Measurements from ENCODE around the gene CACNA1I.

Gene CACNA1I

DNA sequence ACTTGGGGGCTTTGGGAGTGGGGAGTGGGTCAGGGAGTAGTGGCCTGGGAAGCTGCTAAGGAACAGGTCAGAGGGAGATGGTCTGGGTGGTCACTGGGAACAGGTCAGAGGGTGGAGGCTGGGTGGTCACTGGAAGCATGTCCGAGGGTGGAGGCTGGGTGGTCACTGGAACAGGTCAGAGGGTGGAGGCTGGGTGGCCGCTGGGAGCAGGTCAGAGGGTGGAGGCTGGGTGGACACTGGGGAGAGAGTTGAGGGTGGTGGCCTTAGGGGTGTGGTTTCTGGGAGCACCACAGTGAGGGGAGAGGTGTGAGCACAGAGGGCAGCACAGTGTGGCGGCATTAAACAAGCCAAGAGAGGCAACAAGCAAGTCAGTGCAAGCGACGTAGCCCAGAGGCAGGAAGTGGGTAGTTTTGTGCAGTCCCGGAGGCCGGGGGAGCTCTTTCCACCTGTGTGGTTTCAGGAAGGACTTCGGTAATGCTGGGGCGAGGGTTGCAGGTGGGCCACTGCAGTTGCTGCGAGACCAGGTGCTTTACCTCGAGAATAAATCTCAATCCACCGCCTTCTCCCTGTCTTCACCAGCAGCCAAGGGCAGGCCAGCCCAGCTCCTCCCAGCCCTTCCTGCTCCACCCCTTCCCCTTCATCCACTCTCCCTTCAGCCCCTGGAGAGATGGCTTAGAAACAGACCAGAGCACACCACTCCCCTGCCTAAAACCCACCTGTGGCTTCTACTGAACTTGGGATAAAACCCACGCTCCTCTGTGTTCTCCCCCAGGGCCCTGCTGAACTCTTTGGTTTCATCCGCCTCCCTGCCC lies 3.2 kb upstream of the CACNA1I start:
- Histone ChIP-seq H3K4me3 (ENCODE audit: control insufficient read depth in 1 of 7, extremely low read depth in 1 of 7, insufficient read depth in 4 of 7, low read depth in 2 of 7, low read length in 6 of 7) (peak overlapping the region in 2 of 7 experiments; percentile 37 to 41), H3K4me1 (ENCODE audit: control extremely low read depth in 1 of 4, control insufficient read depth in 4 of 4, insufficient read depth in 4 of 4, low read length in 3 of 4) (peaks cover 0 to 9% (median 7%) of the 10 kb centered on the region in 4 experiments), H3K27me3 (replicated peaks in 2 of 5; ENCODE audit: control insufficient read depth in 4 of 5, insufficient read depth in 5 of 5, low read length in 4 of 5) (peaks cover 0 to 11% (median 8%) of the 10 kb centered on the region in 5 experiments), H3K27ac (ENCODE audit: insufficient read depth in 1 of 2, low read depth in 1 of 2, low read length in 2 of 2, poor library complexity in 1 of 2, severe bottlenecking in 2 of 2) (no peak overlapping the region), H3K9me3 (ENCODE audit: control extremely low read depth in 1 of 5, control insufficient read depth in 4 of 5, insufficient read depth in 2 of 5, low read depth in 1 of 5, low read length in 4 of 5) (peaks cover 0 to 3% (median 0%) of the 10 kb centered on the region in 5 experiments), H3K36me3 (ENCODE audit: control insufficient read depth in 4 of 4, insufficient read depth in 4 of 4, low read length in 3 of 4) (no peaks in the 10 kb centered on the region)
- WGBS (ENCODE audit: insufficient coverage) = 39% methylated on average over 10 of the region's 14 CpGs
- peak in 2 of 3 donors; percentile 24 to 28 for DNase-seq
- ChIA-PET CTCF (interaction anchor here (1.1 kb wide), 1 partner anchor 366 kb away, joined by 3 read pairs; no protein-coding TSS in a partner anchor), POLR2A (no interaction called here)

DNA sequence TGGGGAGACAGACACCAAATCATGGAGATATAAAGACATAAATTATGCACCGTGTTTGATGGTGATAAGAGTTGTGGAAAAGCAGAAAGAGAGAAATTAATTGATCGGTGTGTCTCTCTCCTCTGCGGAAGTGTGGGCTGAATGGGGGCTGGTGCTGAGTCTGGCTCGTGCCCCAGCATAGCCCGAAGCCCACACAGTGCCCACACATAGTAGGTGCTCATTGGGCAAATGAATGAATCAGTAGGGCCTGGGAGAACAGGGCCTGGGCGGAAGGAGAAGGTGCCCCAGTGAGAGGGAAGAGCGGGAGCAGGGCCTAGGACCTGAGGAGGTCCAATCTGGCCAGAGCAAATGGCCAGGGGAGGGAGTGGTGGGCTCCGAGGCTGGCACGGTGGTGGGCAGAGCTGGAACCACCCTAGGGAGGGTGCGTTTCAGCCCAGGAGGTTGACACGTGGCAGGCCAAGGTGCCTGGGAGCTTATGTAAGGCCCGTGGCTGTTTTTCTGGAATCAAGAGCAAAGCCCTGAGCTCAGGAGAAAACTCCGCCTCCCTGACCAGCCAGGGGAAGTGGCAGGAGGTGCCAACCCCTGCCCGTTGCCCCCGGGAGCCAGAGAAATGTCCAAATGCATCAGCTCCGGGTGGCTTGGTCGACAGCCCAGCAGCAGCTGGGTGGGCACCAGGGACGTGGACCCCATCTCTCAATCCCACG lies 2.1 kb upstream of the CACNA1I start:
- Histone ChIP-seq H3K27me3 (replicated peaks in 2 of 5; ENCODE audit: control insufficient read depth in 4 of 5, insufficient read depth in 5 of 5, low read length in 4 of 5) (peaks cover 0 to 11% (median 4%) of the 10 kb centered on the region in 5 experiments), H3K4me1 (ENCODE audit: control extremely low read depth in 1 of 4, control insufficient read depth in 4 of 4, insufficient read depth in 4 of 4, low read length in 3 of 4) (peaks cover 0 to 9% (median 7%) of the 10 kb centered on the region in 4 experiments), H3K27ac (ENCODE audit: insufficient read depth in 1 of 2, low read depth in 1 of 2, low read length in 2 of 2, poor library complexity in 1 of 2, severe bottlenecking in 2 of 2) (no peak overlapping the region), H3K4me3 (ENCODE audit: control insufficient read depth in 1 of 7, extremely low read depth in 1 of 7, insufficient read depth in 4 of 7, low read depth in 2 of 7, low read length in 6 of 7) (no peak overlapping the region), H3K36me3 (ENCODE audit: control insufficient read depth in 4 of 4, insufficient read depth in 4 of 4, low read length in 3 of 4) (no peaks in the 10 kb centered on the region), H3K9me3 (ENCODE audit: control extremely low read depth in 1 of 5, control insufficient read depth in 4 of 5, insufficient read depth in 2 of 5, low read depth in 1 of 5, low read length in 4 of 5) (peaks cover 0 to 3% (median 0%) of the 10 kb centered on the region in 5 experiments)
- DNase-seq = no peak
- ChIA-PET CTCF (no interaction called here), POLR2A (no interaction called here)
- WGBS (ENCODE audit: insufficient coverage) = 77% methylated on average over 15 of the region's 19 CpGs

DNA sequence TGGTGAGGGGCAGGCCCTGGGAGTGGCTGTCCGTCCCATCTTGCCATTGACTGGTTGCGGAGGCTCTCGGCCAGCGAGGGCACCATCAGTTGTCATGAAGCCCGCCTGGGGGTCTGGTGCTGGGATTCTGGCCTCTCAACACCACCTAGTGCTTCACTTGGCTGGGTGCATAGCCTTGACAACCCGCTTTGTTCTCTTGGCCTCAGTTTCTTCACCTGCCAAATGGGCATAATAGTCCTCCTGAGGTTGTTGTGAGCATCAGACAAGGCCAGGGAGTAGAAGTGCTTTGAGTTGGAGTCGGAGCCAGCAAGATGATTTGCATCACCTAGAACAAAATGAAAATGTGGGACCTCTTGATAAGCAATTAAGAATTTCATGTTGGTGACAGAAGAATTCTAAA lies 1.5 kb upstream of the CACNA1I start:
- ChIA-PET CTCF (no interaction called here), POLR2A (no interaction called here)
- Histone ChIP-seq H3K4me1 (ENCODE audit: control extremely low read depth in 1 of 4, control insufficient read depth in 4 of 4, insufficient read depth in 4 of 4, low read length in 3 of 4) (peaks cover 0 to 9% (median 7%) of the 10 kb centered on the region in 4 experiments), H3K4me3 (ENCODE audit: control insufficient read depth in 1 of 7, extremely low read depth in 1 of 7, insufficient read depth in 4 of 7, low read depth in 2 of 7, low read length in 6 of 7) (no peak overlapping the region), H3K36me3 (ENCODE audit: control insufficient read depth in 4 of 4, insufficient read depth in 4 of 4, low read length in 3 of 4) (no peaks in the 10 kb centered on the region), H3K9me3 (ENCODE audit: control extremely low read depth in 1 of 5, control insufficient read depth in 4 of 5, insufficient read depth in 2 of 5, low read depth in 1 of 5, low read length in 4 of 5) (peaks cover 0 to 3% (median 0%) of the 10 kb centered on the region in 5 experiments), H3K27ac (ENCODE audit: insufficient read depth in 1 of 2, low read depth in 1 of 2, low read length in 2 of 2, poor library complexity in 1 of 2, severe bottlenecking in 2 of 2) (no peak overlapping the region), H3K27me3 (replicated peaks in 2 of 5; ENCODE audit: control insufficient read depth in 4 of 5, insufficient read depth in 5 of 5, low read length in 4 of 5) (peaks cover 0 to 11% (median 3%) of the 10 kb centered on the region in 5 experiments)
- 95% methylated on average over 6 of the region's 7 CpGs for WGBS (ENCODE audit: insufficient coverage)
- DNase-seq = no peak

DNA sequence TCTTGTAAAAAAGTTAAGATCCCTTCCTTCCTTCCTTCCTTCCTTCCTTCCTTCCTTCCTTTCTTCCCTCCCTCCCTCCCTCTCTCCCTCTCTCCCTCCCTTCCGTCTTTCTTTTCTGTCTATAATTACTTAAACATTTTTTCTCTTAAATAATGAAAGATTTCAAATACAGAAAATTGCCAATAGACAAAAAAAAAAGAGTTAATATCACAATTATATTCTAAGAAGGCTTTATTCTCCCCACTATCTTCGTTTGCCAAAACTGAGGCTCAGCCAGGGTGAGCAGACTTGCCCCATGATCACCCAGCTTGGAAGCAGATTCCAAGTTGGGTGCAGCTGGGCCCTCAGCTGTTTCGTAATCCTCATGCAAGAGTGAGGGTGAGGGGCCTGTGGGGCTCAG lies 327 bp upstream of the CACNA1I start:
- no peak for DNase-seq
- 100% methylated on average over 2 of the region's 3 CpGs for WGBS (ENCODE audit: insufficient coverage)
- peaks cover 0 to 12% (median 2%) of the 10 kb centered on the region in 5 experiments for H3K27me3 ChIP-seq (replicated peaks in 2 of 5; ENCODE audit: control insufficient read depth in 4 of 5, insufficient read depth in 5 of 5, low read length in 4 of 5)
- H3K27ac ChIP-seq (ENCODE audit: insufficient read depth in 1 of 2, low read depth in 1 of 2, low read length in 2 of 2, poor library complexity in 1 of 2, severe bottlenecking in 2 of 2) = no peak overlapping the region
- no peaks in the 10 kb centered on the region for H3K36me3 ChIP-seq (ENCODE audit: control insufficient read depth in 4 of 4, insufficient read depth in 4 of 4, low read length in 3 of 4)
- peaks cover 0 to 9% (median 7%) of the 10 kb centered on the region in 4 experiments for H3K4me1 ChIP-seq (ENCODE audit: control extremely low read depth in 1 of 4, control insufficient read depth in 4 of 4, insufficient read depth in 4 of 4, low read length in 3 of 4)
- H3K9me3 ChIP-seq (ENCODE audit: control extremely low read depth in 1 of 5, control insufficient read depth in 4 of 5, insufficient read depth in 2 of 5, low read depth in 1 of 5, low read length in 4 of 5) = peaks cover 0 to 3% (median 0%) of the 10 kb centered on the region in 5 experiments
- ChIA-PET POLR2A (no interaction called here), CTCF (no interaction called here)
- H3K4me3 ChIP-seq (ENCODE audit: control insufficient read depth in 1 of 7, extremely low read depth in 1 of 7, insufficient read depth in 4 of 7, low read depth in 2 of 7, low read length in 6 of 7) = no peak overlapping the region

DNA sequence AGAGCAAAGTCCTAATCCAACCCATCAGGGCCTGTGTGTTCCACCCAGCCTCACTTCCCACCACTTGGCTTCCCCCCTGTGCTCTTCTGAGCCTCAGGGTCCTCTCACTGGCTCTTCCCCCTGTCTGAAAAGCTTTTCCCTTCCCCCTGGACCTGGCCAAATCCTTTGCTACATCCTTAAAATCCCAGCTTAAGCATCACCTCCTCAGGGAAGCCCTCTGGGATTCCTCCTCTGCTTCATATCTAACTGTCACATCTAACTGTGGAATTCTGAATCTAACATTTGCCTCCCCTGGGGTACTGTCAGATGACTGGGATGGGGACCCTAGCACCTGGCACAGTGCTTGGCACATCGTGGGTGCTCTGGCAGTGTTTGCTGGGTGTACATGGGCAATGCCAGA lies 985 bp downstream of the CACNA1I start:
- Histone ChIP-seq H3K4me3 (ENCODE audit: control insufficient read depth in 1 of 7, extremely low read depth in 1 of 7, insufficient read depth in 4 of 7, low read depth in 2 of 7, low read length in 6 of 7) (no peak overlapping the region), H3K9me3 (ENCODE audit: control extremely low read depth in 1 of 5, control insufficient read depth in 4 of 5, insufficient read depth in 2 of 5, low read depth in 1 of 5, low read length in 4 of 5) (no peaks in the 10 kb centered on the region), H3K27me3 (replicated peaks in 2 of 5; ENCODE audit: control insufficient read depth in 4 of 5, insufficient read depth in 5 of 5, low read length in 4 of 5) (peaks cover 0 to 15% (median 6%) of the 10 kb centered on the region in 5 experiments), H3K27ac (ENCODE audit: insufficient read depth in 1 of 2, low read depth in 1 of 2, low read length in 2 of 2, poor library complexity in 1 of 2, severe bottlenecking in 2 of 2) (no peak overlapping the region), H3K4me1 (ENCODE audit: control extremely low read depth in 1 of 4, control insufficient read depth in 4 of 4, insufficient read depth in 4 of 4, low read length in 3 of 4) (peaks cover 0 to 9% (median 7%) of the 10 kb centered on the region in 4 experiments), H3K36me3 (ENCODE audit: control insufficient read depth in 4 of 4, insufficient read depth in 4 of 4, low read length in 3 of 4) (no peaks in the 10 kb centered on the region)
- ChIA-PET POLR2A (no interaction called here), CTCF (no interaction called here)
- 100% methylated on average over 1 of the region's 1 CpG for WGBS (ENCODE audit: insufficient coverage)
- DNase-seq = no peak

DNA sequence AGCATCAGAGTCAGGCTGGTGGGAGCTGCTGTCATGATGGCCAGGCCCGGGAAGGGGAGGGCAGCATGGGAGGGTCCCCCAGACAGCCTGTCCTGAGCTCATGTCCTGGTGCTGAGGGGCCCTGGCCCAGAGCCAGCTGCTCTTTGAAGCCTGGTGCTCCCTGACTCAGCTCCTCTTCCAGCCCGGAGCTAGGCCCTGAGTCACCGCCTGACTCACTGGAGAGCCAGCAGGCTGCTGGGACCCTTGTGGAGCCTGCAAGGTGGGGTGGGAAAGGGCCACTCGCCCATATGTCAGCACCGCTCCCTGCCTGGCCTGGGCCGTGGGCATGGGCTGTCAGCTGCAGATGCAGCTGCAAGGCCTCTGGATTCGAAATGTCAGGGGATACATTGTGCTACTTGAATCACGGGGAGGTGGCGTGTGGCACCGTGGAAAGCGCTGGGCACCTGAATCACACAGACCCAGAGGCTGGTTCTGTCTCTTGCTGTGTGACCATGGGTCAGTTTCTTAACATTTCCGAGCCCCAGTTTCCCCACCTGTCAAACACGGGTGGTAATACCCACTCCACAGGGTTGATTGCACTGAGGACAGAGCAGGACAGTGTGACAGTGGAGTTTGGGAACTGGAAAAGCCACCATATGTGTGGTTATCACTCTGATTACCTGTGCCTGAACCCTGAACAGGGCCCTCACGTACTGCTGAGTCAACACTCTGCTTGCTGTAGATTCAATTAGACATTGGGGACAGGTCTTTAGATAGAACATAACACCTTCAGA lies 4.4 kb downstream of the CACNA1I start:
- H3K36me3 ChIP-seq (ENCODE audit: control insufficient read depth in 4 of 4, insufficient read depth in 4 of 4, low read length in 3 of 4) = no peaks in the 10 kb centered on the region
- peaks cover 0 to 48% (median 12%) of the 10 kb centered on the region in 5 experiments for H3K27me3 ChIP-seq (replicated peaks in 2 of 5; ENCODE audit: control insufficient read depth in 4 of 5, insufficient read depth in 5 of 5, low read length in 4 of 5)
- no peaks in the 10 kb centered on the region for H3K9me3 ChIP-seq (ENCODE audit: control extremely low read depth in 1 of 5, control insufficient read depth in 4 of 5, insufficient read depth in 2 of 5, low read depth in 1 of 5, low read length in 4 of 5)
- CTCF ChIA-PET = interaction anchor here (1.0 kb wide), 1 partner anchor 461 kb away, joined by 3 read pairs; no protein-coding TSS in a partner anchor
- H3K27ac ChIP-seq (ENCODE audit: insufficient read depth in 1 of 2, low read depth in 1 of 2, low read length in 2 of 2, poor library complexity in 1 of 2, severe bottlenecking in 2 of 2) = no peak overlapping the region
- POLR2A ChIA-PET = no interaction called here
- H3K4me3 ChIP-seq (ENCODE audit: control insufficient read depth in 1 of 7, extremely low read depth in 1 of 7, insufficient read depth in 4 of 7, low read depth in 2 of 7, low read length in 6 of 7) = no peak overlapping the region
- H3K4me1 ChIP-seq (ENCODE audit: control extremely low read depth in 1 of 4, control insufficient read depth in 4 of 4, insufficient read depth in 4 of 4, low read length in 3 of 4) = peaks cover 0 to 2% (median 0%) of the 10 kb centered on the region in 4 experiments
- no peak for DNase-seq
- WGBS (ENCODE audit: insufficient coverage) = 95% methylated on average over 10 of the region's 14 CpGs
